HEK293T (cell line): ENCODE measurements around the gene TMEM178B.

Experiments used
- CTCF ChIA-PET: fragments of 350-600 bp; formaldehyde crosslinking; extraction: SDS; loops from one replicate; lab custom pipeline; 2021; ENCODE audit warnings: antibody characterized with exemption, inconsistent platforms; lab: Yijun Ruan, JAX
- POLR2A ChIA-PET: fragments of 350-600 bp; formaldehyde crosslinking; extraction: SDS; loops from one replicate; lab custom pipeline; 2020; ENCODE audit warnings: antibody characterized with exemption, inconsistent platforms; lab: Yijun Ruan, JAX
- DNase-seq: peaks from one replicate; pipeline ENCODE4 v3.0.0; 2012; ENCODE audit warnings: mixed read lengths; ENCODE audit errors: extremely low spot score
- ARNT ChIP-seq: fragments of 450-650 bp; IDR thresholded peaks from 2 replicates; pipeline ENCODE4 v1.6.1; 2017; ENCODE audit warnings: mild to moderate bottlenecking
- BHLHE40 ChIP-seq: fragments of 450-650 bp; IDR thresholded peaks from 2 replicates; pipeline ENCODE4 v1.6.1; 2016; ENCODE audit warnings: mild to moderate bottlenecking, moderate library complexity, borderline replicate concordance
- CTBP1 ChIP-seq: fragments of 450-650 bp; IDR thresholded peaks from 2 replicates; pipeline ENCODE4 v1.6.1; 2016; ENCODE audit warnings: borderline replicate concordance
- ELF4 ChIP-seq: fragments of 450-650 bp; IDR thresholded peaks from 2 replicates; pipeline ENCODE4 v1.6.1; 2017; ENCODE audit warnings: antibody characterized with exemption
- FOXA1 ChIP-seq: fragments of 450-650 bp; IDR thresholded peaks from 2 replicates; pipeline ENCODE4 v1.6.1; 2016; ENCODE audit warnings: mild to moderate bottlenecking
- FOXK2 ChIP-seq: fragments of 450-650 bp; IDR thresholded peaks from 2 replicates; pipeline ENCODE4 v1.6.1; 2016; ENCODE audit warnings: mild to moderate bottlenecking
- FOXM1 ChIP-seq: fragments of 450-650 bp; IDR thresholded peaks from 2 replicates; pipeline ENCODE4 v1.6.1; 2017; ENCODE audit warnings: mild to moderate bottlenecking, borderline replicate concordance
- HDGF ChIP-seq: fragments of 450-650 bp; IDR thresholded peaks from 2 replicates; pipeline ENCODE4 v1.6.1; 2017; ENCODE audit warnings: antibody characterized with exemption, borderline replicate concordance
- L3MBTL2 ChIP-seq: fragments of 450-650 bp; conservative IDR thresholded peaks from 2 replicates; pipeline ENCODE4 v1.6.1; 2016; ENCODE audit warnings: mild to moderate bottlenecking
- LEF1 ChIP-seq: fragments of 450-650 bp; IDR thresholded peaks from 2 replicates; pipeline ENCODE4 v1.6.1; 2017; ENCODE audit warnings: mild to moderate bottlenecking, borderline replicate concordance
- NFRKB ChIP-seq: fragments of 450-650 bp; IDR thresholded peaks from 2 replicates; pipeline ENCODE4 v1.6.1; 2016; ENCODE audit warnings: mild to moderate bottlenecking, moderate library complexity
- PKNOX1 ChIP-seq: fragments of 450-650 bp; IDR thresholded peaks from 2 replicates; pipeline ENCODE4 v1.6.1; 2016
- SP1 ChIP-seq: fragments of 450-650 bp; IDR thresholded peaks from 2 replicates; pipeline ENCODE4 v1.6.1; 2017
- SUZ12 ChIP-seq: fragments of 450-650 bp; IDR thresholded peaks from 2 replicates; pipeline ENCODE4 v1.6.1; 2016; ENCODE audit warnings: mild to moderate bottlenecking
- TARDBP ChIP-seq: fragments of 450-650 bp; IDR thresholded peaks from 2 replicates; pipeline ENCODE4 v1.6.1; 2016
- ZNF384 ChIP-seq: fragments of 450-650 bp; IDR thresholded peaks from 2 replicates; pipeline ENCODE4 v1.6.1; 2016

Gene TMEM178B

GRCh38 chr7:141481971-141482370 lies 408.1 kb downstream of the TMEM178B start:
- DNase-seq, result no peak
- ChIA-PET CTCF (interaction anchor here (0.6 kb wide), 1 partner anchor 36 kb away, joined by 3 read pairs; no protein-coding TSS in a partner anchor), POLR2A (no interaction called here)
- no peak for TF ChIP-seq L3MBTL2
- TF ChIP-seq NFRKB, result no peak

DNA sequence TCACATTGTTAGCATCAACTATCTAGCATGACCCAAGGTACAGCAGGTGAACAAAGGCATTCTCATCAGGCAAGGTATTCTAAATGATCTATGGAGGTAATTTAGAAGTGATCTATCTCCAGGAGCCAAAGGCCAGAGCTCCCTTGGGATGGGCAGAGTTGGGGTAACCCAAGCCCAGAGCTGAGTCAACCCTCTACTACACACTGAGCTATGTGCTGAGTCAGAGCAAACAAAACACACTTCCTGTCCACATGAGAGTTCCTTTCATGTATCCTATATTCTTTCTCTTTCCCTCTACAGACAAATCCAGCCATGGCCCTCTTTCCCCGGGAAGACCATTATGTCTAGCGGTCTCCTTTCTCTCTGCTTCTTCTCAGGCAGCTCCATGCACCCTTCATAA lies 409.2 kb downstream of the TMEM178B start:
- no peak for DNase-seq
- TF ChIP-seq NFRKB, result no peak
- no peak for TF ChIP-seq TARDBP
- TF ChIP-seq ZNF384, result no peak
- no peak for TF ChIP-seq ARNT
- TF ChIP-seq FOXK2, result no peak
- TF ChIP-seq PKNOX1, result no peak
- TF ChIP-seq FOXM1, result no peak
- TF ChIP-seq CTBP1, result no peak
- no peak for TF ChIP-seq L3MBTL2
- no peak for TF ChIP-seq ELF4
- TF ChIP-seq SP1, result no peak
- TF ChIP-seq FOXA1, result no peak
- no peak for TF ChIP-seq LEF1
- no peak for TF ChIP-seq BHLHE40
- CTCF ChIA-PET, result no interaction called here
- POLR2A ChIA-PET, result no interaction called here

GRCh38 chr7:141484907-141485306 lies 411.0 kb downstream of the TMEM178B start:
- ChIA-PET POLR2A (no interaction called here), CTCF (interaction anchor here (0.6 kb wide), 1 partner anchor 54 kb away, joined by 3 read pairs; no protein-coding TSS in a partner anchor)
- no peak for DNase-seq
- TF ChIP-seq L3MBTL2 (no peak), FOXK2 (no peak), LEF1 (no peak), SUZ12 (no peak), NFRKB (no peak)

DNA sequence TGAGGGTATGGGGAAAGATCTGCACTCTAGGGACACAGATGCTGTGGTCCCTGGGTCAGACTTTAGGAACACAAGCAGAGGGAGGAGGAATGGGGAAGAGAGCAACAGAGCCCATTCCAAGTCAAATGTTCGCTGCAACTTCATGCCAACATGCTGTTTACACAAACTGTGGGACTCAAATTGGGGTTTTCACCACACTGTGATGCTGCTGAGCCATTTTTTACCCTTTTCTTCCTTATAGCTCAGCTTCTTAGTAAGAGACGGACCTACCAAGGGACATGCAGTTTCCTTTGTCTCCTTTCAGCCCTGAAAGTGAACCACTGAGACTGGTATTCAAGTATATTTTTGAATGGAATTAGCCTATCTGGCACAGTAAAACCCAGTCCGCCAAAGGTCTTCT lies 413.1 kb downstream of the TMEM178B start:
- DNase-seq, result no peak
- TF ChIP-seq L3MBTL2, result no peak
- TF ChIP-seq ZNF384, result no peak
- TF ChIP-seq ARNT, result no peak
- TF ChIP-seq CTBP1, result no peak
- TF ChIP-seq PKNOX1, result no peak
- POLR2A ChIA-PET, result no interaction called here
- CTCF ChIA-PET, result no interaction called here

GRCh38 chr7:141490474-141490873 lies 416.6 kb downstream of the TMEM178B start:
- ChIA-PET POLR2A (no interaction called here), CTCF (no interaction called here)

DNA sequence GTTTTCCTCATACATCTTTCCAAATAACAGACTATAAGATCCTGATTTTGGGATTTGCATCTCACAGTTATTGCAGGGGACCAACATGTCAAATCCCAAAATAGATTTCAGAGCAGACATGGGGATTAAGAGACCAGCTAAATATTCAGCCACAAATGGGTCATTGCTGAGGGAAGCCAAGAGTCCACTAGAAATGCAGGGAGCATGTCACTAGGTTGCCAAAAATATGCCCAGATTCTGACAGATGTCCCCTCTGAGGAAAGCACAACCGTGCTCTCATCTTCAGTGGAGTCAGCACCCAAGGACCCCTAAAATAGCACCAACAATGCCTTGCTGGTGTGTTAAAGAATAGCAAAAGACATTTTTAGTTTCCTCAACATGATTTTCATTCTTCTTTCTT lies 421.2 kb downstream of the TMEM178B start:
- DNase-seq, result no peak
- ChIA-PET POLR2A (no interaction called here), CTCF (no interaction called here)
- TF ChIP-seq LEF1, result no peak
- TF ChIP-seq TARDBP, result no peak
- no peak for TF ChIP-seq NFRKB
- TF ChIP-seq SP1, result no peak
- no peak for TF ChIP-seq BHLHE40

More at GRCh38 chr7:141490474-141490873, 416.6 kb downstream of the TMEM178B start:
- TF ChIP-seq CTBP1 (no peak), BHLHE40 (no peak), NFRKB (no peak), LEF1 (no peak), ELF4 (no peak), PKNOX1 (no peak), TARDBP (no peak), HDGF (no peak), FOXM1 (no peak)
- no peak for DNase-seq

DNA sequence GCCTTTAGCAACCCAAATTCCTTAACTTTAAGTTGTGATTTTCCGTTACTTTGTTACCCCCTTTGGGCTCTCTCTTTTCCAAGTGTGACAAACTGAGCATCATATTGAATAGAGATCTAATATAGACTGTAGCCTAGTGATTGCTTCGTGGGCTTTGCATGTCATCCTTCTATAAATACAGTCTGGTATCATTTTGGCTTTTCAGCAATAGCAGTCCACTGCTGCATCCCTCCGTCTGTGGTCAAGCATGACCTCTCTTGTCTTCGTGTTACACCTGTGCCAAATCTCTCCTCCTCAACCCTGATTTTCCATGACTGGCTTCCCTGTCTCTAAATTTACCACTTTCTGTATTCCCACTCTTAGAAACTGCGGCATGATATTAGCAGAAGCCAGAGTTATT lies 423.5 kb downstream of the TMEM178B start:
- ChIA-PET POLR2A (no interaction called here), CTCF (no interaction called here)
- TF ChIP-seq LEF1 (no peak), NFRKB (no peak), FOXK2 (no peak), HDGF (no peak)
- DNase-seq, result no peak

DNA sequence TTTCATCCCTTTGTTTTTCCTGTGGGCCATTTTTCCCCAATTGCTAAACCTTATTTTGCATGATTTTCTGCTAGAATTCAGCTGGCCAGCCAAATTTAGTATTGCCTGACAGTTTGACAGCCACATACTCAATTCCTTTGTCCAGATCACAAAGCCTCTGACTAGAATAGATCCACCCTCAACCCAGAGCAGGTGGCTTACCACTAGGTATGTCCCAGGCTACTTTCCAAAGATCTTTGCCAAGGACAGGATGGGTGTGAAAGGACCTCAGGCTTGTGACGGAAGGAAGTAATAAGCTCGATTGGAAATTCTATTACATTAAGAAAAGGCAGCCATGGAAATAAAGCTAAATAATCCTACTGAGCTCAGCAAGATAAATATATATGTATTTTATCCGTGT lies 426.7 kb downstream of the TMEM178B start:
- ChIA-PET CTCF (no interaction called here), POLR2A (no interaction called here)
- DNase-seq, result no peak
- TF ChIP-seq HDGF (no peak), PKNOX1 (no peak), L3MBTL2 (no peak), SP1 (no peak), SUZ12 (no peak), ELF4 (no peak), FOXM1 (no peak), NFRKB (no peak), BHLHE40 (no peak), FOXA1 (no peak), FOXK2 (no peak), ZNF384 (no peak), TARDBP (no peak), LEF1 (no peak), ARNT (no peak)
